Neural cell (in vitro differentiated cells): ENCODE results near the gene MUC5B.

ENCODE experiments used
- EP300 ChIP-seq: fragments of 450-650 bp; conservative IDR thresholded peaks from 2 replicates; pipeline ENCODE4 v1.6.1; 2014; ENCODE audit warnings: antibody characterized with exemption, mild to moderate bottlenecking, moderate library complexity; ENCODE audit not compliant: poor library complexity, severe bottlenecking
- TF ChIP-seq, protein P1 (sequence below): IDR thresholded peaks from 2 replicates; pipeline ENCODE4 v1.6.1; 2012; ENCODE audit warnings: borderline replicate concordance
- TF ChIP-seq, protein P2 (sequence below): fragments of 450-650 bp; IDR thresholded peaks from 2 replicates; pipeline ENCODE4 v1.5.1; 2014; ENCODE audit warnings: antibody characterized with exemption, mild to moderate bottlenecking, moderate library complexity; ENCODE audit not compliant: poor library complexity, severe bottlenecking

- TF ChIP-seq, protein P1, sequence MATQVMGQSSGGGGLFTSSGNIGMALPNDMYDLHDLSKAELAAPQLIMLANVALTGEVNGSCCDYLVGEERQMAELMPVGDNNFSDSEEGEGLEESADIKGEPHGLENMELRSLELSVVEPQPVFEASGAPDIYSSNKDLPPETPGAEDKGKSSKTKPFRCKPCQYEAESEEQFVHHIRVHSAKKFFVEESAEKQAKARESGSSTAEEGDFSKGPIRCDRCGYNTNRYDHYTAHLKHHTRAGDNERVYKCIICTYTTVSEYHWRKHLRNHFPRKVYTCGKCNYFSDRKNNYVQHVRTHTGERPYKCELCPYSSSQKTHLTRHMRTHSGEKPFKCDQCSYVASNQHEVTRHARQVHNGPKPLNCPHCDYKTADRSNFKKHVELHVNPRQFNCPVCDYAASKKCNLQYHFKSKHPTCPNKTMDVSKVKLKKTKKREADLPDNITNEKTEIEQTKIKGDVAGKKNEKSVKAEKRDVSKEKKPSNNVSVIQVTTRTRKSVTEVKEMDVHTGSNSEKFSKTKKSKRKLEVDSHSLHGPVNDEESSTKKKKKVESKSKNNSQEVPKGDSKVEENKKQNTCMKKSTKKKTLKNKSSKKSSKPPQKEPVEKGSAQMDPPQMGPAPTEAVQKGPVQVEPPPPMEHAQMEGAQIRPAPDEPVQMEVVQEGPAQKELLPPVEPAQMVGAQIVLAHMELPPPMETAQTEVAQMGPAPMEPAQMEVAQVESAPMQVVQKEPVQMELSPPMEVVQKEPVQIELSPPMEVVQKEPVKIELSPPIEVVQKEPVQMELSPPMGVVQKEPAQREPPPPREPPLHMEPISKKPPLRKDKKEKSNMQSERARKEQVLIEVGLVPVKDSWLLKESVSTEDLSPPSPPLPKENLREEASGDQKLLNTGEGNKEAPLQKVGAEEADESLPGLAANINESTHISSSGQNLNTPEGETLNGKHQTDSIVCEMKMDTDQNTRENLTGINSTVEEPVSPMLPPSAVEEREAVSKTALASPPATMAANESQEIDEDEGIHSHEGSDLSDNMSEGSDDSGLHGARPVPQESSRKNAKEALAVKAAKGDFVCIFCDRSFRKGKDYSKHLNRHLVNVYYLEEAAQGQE, result no peak
- TF ChIP-seq, protein P2, sequence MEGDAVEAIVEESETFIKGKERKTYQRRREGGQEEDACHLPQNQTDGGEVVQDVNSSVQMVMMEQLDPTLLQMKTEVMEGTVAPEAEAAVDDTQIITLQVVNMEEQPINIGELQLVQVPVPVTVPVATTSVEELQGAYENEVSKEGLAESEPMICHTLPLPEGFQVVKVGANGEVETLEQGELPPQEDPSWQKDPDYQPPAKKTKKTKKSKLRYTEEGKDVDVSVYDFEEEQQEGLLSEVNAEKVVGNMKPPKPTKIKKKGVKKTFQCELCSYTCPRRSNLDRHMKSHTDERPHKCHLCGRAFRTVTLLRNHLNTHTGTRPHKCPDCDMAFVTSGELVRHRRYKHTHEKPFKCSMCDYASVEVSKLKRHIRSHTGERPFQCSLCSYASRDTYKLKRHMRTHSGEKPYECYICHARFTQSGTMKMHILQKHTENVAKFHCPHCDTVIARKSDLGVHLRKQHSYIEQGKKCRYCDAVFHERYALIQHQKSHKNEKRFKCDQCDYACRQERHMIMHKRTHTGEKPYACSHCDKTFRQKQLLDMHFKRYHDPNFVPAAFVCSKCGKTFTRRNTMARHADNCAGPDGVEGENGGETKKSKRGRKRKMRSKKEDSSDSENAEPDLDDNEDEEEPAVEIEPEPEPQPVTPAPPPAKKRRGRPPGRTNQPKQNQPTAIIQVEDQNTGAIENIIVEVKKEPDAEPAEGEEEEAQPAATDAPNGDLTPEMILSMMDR, result no peak
- no peak for TF ChIP-seq EP300
Observed at GRCh38 chr11:1241706-1242105, 18.8 kb downstream of the MUC5B start.
